Posterior vena cava (tissue), 2 donors: ENCODE data around the gene TBC1D3I. TPM values are rescaled to one million over a fixed set of nuclear protein-coding genes. Genes with fewer than 3 reads are reported as not detected.
A peak's percentile ranks its signal among the peaks of the same experiment; 100 is the strongest.
"Not testable (repeated sequence)": the region's sequence is repeated elsewhere in the genome, so short reads cannot be mapped to it uniquely, and the experiment has no call there.

Source experiments
- DNase-seq: peaks from one replicate; pipeline ENCODE4 v3.0.0-alpha.2; 2020; ENCODE audit warnings: low spot score
- intact Hi-C, 2 donors: fragments of 100-400 bp; cut with DNase I; formaldehyde crosslinking; loops; one replicate each; pipeline versions ENCODE4 v1.14.1 to v1.14.2; 2022 to 2023
- total RNA-seq, 2 donors: library from RNA; stranded (reverse); fragmentation: NEBNext Ultra II Directional; extraction: Animal tissue kit (Norgen Biotek cat#: 25700); gene quantifications; one replicate each; pipeline ENCODE4 v1.2.1, GENCODE V29; 2021
- donor health status: DM: yes; HTN: yes; CAD: no.
- donor health status: DM: yes; HTN: yes; CAD: no.

The TBC1D3I gene
- total RNA-seq, 2 donors from 2014 or later: not detected

- DNase-seq: no peak
- intact Hi-C loops: no loop called here
These were observed 54.8 kb downstream of the TBC1D3I start for GRCh38 chr17:36209575-36209974.

GRCh38 chr17:36207383-36207782 is 57.0 kb downstream of the TBC1D3I start:
- DNase-seq: peak; percentile 37
- intact Hi-C loops: not testable (repeated sequence)

GRCh38 chr17:36206486-36206821 is 57.9 kb downstream of the TBC1D3I start:
- DNase-seq, intact Hi-C loops: not testable (repeated sequence)

- DNase-seq: no peak
- intact Hi-C loops: no loop called here
These were observed 58.5 kb downstream of the TBC1D3I start for GRCh38 chr17:36205637-36206485.

- intact Hi-C loops: no loop called here
- no peak for DNase-seq
These were observed 59.5 kb downstream of the TBC1D3I start for GRCh38 chr17:36204724-36205500.

Other genes with a start within 250 kb of the TBC1D3I start
- 1 to 10 TPM; 2.5 to 2.6 TPM for gene CCL23, start 246.6 kb downstream of the TBC1D3I start, total RNA-seq
- 10 to 100 TPM in 1 of 2 donors, 1 to 10 TPM in 1; 3.2 to 28.5 TPM for gene CCL18, start 200.3 kb downstream of the TBC1D3I start, total RNA-seq
- gene CCL3, start 174.4 kb downstream of the TBC1D3I start, total RNA-seq: 1 to 10 TPM; 2.0 to 2.6 TPM
- gene CCL4, start 160.7 kb downstream of the TBC1D3I start, total RNA-seq: 1 to 10 TPM; 2.3 to 2.6 TPM
- gene TBC1D3B, start 87.9 kb downstream of the TBC1D3I start, total RNA-seq: 1 to 10 TPM; 2.9 to 3.8 TPM
- not detected for gene CCL3L1, start 67.8 kb downstream of the TBC1D3I start, total RNA-seq
- gene CCL4L2, start 53.5 kb downstream of the TBC1D3I start, total RNA-seq: not detected
- not detected for gene TBC1D3G, start 59.3 kb upstream of the TBC1D3I start, total RNA-seq
- not detected for gene TBC1D3H, start 123.9 kb upstream of the TBC1D3I start, total RNA-seq
- gene ZNHIT3, start 222.1 kb upstream of the TBC1D3I start, total RNA-seq: 10 to 100 TPM; 20.7 to 20.9 TPM